Duodenal mucosa (tissue), 2 donors: ENCODE data around the gene CCDC194.

ENCODE experiments used
- H3K27ac ChIP-seq: one replicate; pipeline ENCODE4 v1.7.0; 2013; ENCODE audit warnings: low read depth, low read length
- H3K27me3 ChIP-seq, 2 donors: one replicate each; pipeline ENCODE4 v1.7.0; 2013; ENCODE audit warnings: low read length in 2 of 2, control low read depth in 1 of 2; ENCODE audit not compliant: insufficient read depth in 2 of 2, control insufficient read depth in 1 of 2
- H3K36me3 ChIP-seq, 2 donors: one replicate each; pipeline ENCODE4 v1.7.0; 2013; ENCODE audit warnings: low read length in 2 of 2, control low read depth in 1 of 2; ENCODE audit not compliant: insufficient read depth in 2 of 2, control insufficient read depth in 1 of 2
- H3K4me1 ChIP-seq, 2 donors: one replicate each; pipeline ENCODE4 v1.7.0; 2013; ENCODE audit warnings: low read length in 2 of 2, control low read depth in 1 of 2; ENCODE audit not compliant: insufficient read depth in 2 of 2, control insufficient read depth in 1 of 2
- H3K4me3 ChIP-seq, 2 donors: one replicate each; pipeline ENCODE4 v1.7.0; 2013; ENCODE audit warnings: low read length in 2 of 2, low read depth in 1 of 2
- H3K9ac ChIP-seq, 2 donors: one replicate each; pipeline ENCODE4 v1.7.0; 2013; ENCODE audit warnings: low read length in 2 of 2, low read depth in 1 of 2
- H3K9me3 ChIP-seq, 2 donors: one replicate each; pipeline ENCODE4 v1.7.0; 2013; ENCODE audit warnings: low read length in 2 of 2, control low read depth in 1 of 2; ENCODE audit not compliant: control insufficient read depth in 1 of 2

Gene CCDC194

DNA sequence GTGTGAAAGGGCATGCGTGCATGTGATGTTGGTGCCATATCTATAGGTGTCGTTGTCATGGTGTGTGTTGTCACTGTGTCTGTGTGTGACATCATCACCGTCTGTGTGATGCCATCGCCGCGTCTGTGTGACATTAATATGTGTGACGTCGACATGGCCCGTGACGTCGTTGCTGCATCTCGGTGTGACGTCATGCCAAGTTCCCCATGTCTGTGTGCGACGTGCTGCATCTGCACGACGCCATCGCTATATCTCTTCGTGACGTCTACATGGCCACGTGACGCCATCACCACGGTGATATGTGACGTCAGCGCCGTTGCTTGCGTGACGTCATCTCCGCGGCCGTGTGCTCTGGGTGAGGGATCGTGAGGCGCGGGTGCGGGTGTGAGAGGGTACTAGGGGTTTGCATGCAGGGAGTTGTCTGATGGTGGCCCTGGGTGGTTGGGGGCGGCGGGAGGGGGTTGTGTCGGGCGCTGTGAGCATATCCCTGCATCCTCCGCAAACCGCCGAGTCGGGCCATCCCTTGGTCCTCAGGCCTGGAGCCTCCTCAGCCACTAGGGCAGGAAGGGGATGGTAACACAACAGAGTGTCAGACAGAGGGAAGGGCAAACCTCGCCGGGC lies 42.1 kb downstream of the CCDC194 start:
- Histone ChIP-seq H3K4me3 (no peak overlapping the region), H3K9ac (no peak overlapping the region), H3K27ac (no peak overlapping the region), H3K36me3 (no peaks in the 10 kb centered on the region), H3K4me1 (peaks cover 0 to 5% of the 10 kb centered on the region in 2 donors), H3K9me3 (no peaks in the 10 kb centered on the region), H3K27me3 (peaks cover 0 to 7% of the 10 kb centered on the region in 2 donors)

DNA sequence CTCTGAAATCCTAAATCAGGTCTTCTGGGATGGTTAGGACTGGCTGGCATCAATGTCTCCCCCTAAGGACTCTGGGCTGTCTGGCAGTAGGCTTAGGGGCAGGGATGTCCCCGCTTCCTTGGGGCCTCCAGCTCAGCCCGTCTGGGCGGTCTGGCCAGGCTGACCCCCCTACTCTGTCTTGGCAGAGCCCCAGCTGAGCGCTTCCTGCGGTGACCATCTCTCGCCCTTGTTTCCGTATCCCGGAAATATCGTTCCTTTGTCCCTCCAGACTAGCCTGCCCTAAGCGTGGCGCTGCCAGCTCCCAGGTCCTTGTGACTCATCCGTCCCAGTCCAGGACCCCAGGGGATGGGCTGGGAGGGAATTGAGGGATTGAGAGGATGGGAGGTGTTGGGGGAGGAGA lies 45.3 kb downstream of the CCDC194 start:
- H3K27ac ChIP-seq, result no peak overlapping the region
- H3K4me1 ChIP-seq, result peaks cover 0 to 5% of the 10 kb centered on the region in 2 donors
- no peaks in the 10 kb centered on the region for H3K9me3 ChIP-seq
- no peaks in the 10 kb centered on the region for H3K36me3 ChIP-seq
- H3K9ac ChIP-seq, result no peak overlapping the region
- peaks cover 0 to 7% of the 10 kb centered on the region in 2 donors for H3K27me3 ChIP-seq
- H3K4me3 ChIP-seq, result peak overlapping the region in 1 of 2 donors; percentile 10

DNA sequence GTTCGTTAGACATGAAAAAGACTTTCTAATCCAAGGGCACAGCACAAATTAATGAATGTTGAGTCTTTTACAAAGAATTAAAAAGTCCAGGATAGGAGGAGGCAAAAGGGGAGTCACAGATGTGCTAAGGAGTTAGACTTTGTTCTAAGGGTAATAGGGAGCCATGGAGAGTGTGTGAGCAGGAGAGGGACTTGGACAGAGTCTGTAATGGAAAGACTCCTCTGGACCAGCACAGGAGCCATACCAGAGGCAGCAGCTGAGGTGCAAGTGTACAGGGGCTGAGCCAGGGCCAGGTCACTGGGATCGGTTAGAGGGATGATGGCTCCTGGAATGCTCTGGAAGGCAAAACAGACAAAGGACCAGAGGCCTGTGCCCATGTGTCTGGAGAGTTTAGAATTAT lies 46.1 kb downstream of the CCDC194 start:
- H3K4me3 ChIP-seq, result no peak overlapping the region
- no peak overlapping the region for H3K9ac ChIP-seq
- peaks cover 0 to 7% of the 10 kb centered on the region in 2 donors for H3K27me3 ChIP-seq
- H3K4me1 ChIP-seq, result peaks cover 0 to 5% of the 10 kb centered on the region in 2 donors
- no peaks in the 10 kb centered on the region for H3K36me3 ChIP-seq
- no peaks in the 10 kb centered on the region for H3K9me3 ChIP-seq
- H3K27ac ChIP-seq, result no peak overlapping the region

DNA sequence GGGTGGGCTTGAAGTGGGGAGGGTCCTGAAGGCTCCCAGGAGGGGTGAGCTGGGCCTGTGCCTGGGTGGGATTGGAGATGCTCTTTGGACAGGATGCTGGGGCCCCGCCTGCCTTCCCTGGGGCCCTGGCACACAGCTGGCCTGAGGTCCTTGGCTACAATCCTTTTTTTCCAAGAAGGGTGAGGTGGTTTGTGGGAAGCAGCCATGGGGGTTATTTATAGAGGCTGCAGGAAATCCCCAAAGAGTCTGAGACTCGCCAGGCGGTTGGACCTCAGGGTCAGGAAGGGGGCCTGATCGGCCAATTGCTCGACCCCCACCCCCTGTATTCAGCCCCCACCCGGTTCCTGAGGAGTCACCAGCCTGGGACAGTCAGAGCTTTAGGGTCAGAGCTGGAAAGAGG lies 46.6 kb downstream of the CCDC194 start:
- Histone ChIP-seq H3K36me3 (no peaks in the 10 kb centered on the region), H3K9me3 (no peaks in the 10 kb centered on the region), H3K27ac (no peak overlapping the region), H3K4me3 (no peak overlapping the region), H3K27me3 (peaks cover 0 to 7% of the 10 kb centered on the region in 2 donors), H3K4me1 (peaks cover 0 to 5% of the 10 kb centered on the region in 2 donors), H3K9ac (no peak overlapping the region)

DNA sequence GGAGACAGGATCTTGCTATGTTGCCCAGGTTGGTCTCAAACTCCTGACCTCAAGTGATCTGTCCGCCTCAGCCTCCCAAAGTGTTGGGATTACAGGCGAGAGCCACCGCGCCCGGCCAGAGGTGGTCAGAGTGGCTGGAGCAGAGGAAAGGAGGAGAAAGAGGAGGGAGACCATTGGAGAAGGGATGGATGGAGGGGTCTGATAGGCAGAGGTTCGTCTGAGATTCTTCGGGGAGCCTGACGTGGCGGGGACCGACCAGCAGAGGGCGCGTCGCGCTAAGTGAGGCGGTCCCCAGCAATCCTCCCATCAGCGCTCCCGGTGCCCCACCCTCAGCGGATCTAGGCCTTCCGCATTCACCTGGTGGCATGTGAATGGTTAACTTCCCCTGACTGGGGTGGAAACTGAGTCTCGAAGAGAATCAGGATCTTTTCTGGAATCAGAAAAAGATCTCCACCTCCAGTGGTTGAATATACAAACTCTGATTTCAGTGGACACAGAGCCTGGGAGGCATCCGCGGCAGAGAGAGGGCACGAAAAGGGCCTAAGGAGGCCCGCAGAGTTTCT lies 47.8 kb downstream of the CCDC194 start:
- Histone ChIP-seq H3K27me3 (peaks cover 0 to 3% of the 10 kb centered on the region in 2 donors), H3K4me3 (no peak overlapping the region), H3K36me3 (peaks cover 0 to 5% of the 10 kb centered on the region in 2 donors), H3K9me3 (no peaks in the 10 kb centered on the region), H3K27ac (no peak overlapping the region), H3K4me1 (peaks cover 0 to 5% of the 10 kb centered on the region in 2 donors), H3K9ac (no peak overlapping the region)

DNA sequence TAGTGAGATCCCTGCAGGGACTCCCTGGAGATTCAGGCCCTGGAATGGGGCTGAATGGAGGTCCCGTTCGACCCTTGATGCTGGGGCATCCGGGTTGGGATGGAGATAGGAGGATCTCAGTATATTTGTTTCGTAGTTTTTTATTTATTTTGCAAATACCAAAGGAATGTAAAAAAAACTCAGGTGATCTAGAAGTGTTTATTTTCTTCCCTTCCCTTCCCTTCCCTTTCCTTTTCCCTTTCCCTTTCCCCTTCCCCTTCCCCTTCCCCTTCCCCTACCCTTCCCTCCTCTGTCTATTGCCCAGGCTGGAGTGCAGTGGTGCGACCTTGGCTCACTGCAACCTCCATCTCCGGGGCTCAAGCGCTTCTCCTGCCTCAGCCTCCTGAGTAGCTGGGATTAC lies 52.2 kb downstream of the CCDC194 start:
- Histone ChIP-seq H3K4me3 (no peak overlapping the region), H3K36me3 (peaks cover 0 to 7% of the 10 kb centered on the region in 2 donors), H3K27me3 (no peaks in the 10 kb centered on the region), H3K4me1 (peaks cover 6 to 16% of the 10 kb centered on the region in 2 donors), H3K9me3 (no peaks in the 10 kb centered on the region), H3K9ac (no peak overlapping the region), H3K27ac (no peak overlapping the region)

DNA sequence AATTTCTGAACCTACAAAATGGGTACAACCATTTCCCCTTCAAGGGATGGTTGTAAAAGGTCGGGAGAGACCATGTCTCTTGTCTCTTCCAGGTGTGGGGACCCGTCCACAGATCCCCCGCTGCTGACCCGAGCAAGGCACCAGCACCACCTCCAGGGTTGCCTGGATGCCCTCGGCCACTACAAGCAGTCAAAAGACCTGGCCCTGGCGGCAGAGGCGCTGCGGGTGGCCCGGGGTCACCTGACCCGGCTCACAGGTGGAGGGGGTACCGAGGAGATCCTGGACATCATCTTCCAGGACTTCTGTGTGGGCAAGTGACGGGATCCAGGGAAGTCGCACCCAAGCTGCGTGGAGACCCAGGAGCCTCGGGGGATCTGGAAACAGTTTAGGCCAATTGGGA lies 52.6 kb downstream of the CCDC194 start:
- H3K9ac ChIP-seq, result no peak overlapping the region
- no peak overlapping the region for H3K4me3 ChIP-seq
- no peaks in the 10 kb centered on the region for H3K27me3 ChIP-seq
- peaks cover 6 to 16% of the 10 kb centered on the region in 2 donors for H3K4me1 ChIP-seq
- peaks cover 0 to 7% of the 10 kb centered on the region in 2 donors for H3K36me3 ChIP-seq
- H3K9me3 ChIP-seq, result no peaks in the 10 kb centered on the region
- no peak overlapping the region for H3K27ac ChIP-seq

DNA sequence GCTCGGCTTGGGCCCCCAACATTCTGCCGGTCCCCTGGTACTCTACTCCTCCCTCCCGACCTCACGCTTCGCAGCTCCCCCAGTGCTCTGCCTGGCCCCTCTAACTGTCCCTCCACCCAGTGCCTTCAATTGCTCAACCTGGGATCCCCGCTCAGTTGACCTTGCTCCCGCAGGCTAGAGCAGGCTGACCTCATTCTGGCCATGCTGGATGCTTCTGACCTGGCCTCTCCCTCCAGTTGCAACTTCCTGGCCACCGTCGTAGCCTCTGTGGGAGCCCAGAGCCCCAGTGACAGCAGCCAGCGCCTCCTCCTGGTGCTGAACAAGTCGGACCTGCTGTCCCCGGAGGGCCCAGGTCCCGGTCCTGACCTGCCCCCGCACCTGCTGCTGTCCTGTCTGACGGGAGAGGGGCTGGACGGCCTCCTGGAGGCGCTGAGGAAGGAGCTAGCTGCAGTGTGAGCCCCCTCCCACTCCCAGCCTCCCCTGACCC lies 53.1 kb downstream of the CCDC194 start:
- Histone ChIP-seq H3K9ac (peak overlapping the region in 1 of 2 donors; percentile 12), H3K36me3 (peaks cover 0 to 7% of the 10 kb centered on the region in 2 donors), H3K27me3 (no peaks in the 10 kb centered on the region), H3K9me3 (no peaks in the 10 kb centered on the region), H3K4me1 (peaks cover 6 to 16% of the 10 kb centered on the region in 2 donors), H3K4me3 (no peak overlapping the region), H3K27ac (no peak overlapping the region)
